Pulmonary artery endothelial cell (primary cell): ENCODE data around the gene PRTFDC1. TPM values are rescaled to one million over a fixed set of nuclear protein-coding genes. Genes with fewer than 3 reads are reported as not detected.
A peak's percentile ranks its signal among the peaks of the same experiment; 100 is the strongest.
"Not testable (repeated sequence)": the region's sequence is repeated elsewhere in the genome, so short reads cannot be mapped to it uniquely, and the experiment has no call there.

Experiments
- DNase-seq: peaks from one replicate; pipeline ENCODE4 v3.0.0-alpha.2; 2011; ENCODE audit warnings: low read depth, low spot score
- total RNA-seq: library from RNA; depleted of rRNA; stranded (reverse); fragments of >200 nt; gene quantifications from 2 replicates; pipeline ENCODE4 v1.2.3, GENCODE V29; 2014

The PRTFDC1 gene
- total RNA-seq, 1 donor from 2014 or later = 6.7 TPM

DNA sequence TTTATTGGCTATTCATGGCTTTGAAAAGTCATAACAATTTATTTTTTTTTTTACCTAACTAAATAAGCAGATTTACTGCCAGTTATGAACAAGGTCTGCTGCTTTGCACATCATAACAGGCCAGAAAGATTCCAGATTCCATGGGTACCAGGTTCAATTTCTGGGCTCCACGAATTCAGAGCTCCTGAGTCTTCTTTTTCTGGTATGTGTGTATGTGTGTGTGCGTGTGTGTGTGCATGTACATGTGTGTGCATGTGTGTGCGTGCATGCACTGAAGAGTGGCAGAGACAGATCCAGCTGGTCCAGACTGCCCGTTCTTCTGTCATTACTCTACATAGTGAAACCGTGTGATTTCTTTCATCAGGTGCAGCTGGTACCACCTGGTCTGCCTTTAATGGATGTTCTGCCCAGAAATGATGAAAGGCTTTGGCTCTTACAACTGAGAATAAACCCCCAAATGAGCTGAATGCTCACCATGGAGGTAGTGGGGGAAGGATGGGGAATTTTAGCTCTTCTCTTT lies 14.6 kb upstream of the PRTFDC1 start:
- DNase-seq = no peak

DNA sequence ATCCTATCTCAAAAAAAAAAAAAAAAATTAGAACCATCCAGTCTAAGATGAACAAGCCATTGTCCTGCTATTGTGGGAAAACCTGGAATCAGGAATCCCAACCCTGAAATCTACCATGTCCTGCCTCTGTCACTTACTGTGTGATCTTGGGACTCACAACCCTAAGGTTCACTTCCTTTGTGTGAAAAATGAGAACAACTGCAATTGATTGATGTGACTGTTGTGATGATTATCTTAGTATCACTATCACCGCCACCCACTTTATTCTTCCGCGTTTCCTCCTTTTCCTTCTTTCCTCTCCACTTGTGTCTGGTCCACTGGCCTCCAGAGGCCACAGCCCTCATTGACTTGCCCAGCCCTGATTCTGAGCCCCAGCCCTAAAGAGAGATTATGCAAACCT lies 12.6 kb upstream of the PRTFDC1 start:
- DNase-seq = no peak

DNA sequence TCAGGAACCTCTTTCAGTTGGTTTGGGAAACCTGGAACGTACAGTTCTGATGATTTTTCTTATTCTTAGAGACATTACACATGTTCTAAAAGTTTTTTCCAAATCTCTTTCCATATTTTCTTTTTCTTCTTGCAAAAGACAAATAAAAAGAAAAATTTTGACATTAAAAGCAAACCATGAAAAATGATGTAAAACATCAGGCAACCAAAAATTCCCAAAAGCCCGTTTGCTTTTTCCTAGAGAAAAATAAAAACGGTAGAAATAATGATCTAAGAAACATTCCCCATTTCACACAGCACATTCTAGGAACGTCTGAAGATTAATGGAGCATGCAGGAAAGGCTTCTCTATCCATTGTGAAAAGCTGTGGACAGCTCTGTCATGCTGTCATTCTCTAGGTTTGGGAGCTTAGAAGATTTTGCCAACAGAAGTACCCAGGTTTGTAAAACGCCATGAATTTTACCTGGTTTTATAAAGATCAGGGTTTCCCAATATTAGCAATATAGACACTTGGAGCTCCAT lies 11.2 kb upstream of the PRTFDC1 start:
- DNase-seq = no peak

DNA sequence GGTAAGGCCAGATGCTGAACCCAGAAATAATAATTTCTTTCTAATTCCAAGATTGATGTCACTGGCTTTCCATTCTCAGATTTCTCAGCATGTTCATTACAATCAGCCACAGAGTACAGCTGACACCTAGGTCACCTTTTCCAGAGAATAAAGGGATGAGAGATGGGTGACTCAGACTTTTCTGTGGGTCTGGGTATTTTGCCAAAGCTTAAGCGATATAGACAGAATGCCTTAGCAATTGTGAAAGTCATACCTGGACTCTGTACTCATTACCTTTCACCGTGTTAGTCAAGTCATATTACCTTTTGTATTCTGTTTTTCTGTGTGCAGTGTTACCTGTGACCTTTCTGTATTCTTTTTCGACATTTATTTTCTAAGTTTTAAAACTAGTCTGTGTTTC lies 10.6 kb upstream of the PRTFDC1 start:
- no peak for DNase-seq

DNA sequence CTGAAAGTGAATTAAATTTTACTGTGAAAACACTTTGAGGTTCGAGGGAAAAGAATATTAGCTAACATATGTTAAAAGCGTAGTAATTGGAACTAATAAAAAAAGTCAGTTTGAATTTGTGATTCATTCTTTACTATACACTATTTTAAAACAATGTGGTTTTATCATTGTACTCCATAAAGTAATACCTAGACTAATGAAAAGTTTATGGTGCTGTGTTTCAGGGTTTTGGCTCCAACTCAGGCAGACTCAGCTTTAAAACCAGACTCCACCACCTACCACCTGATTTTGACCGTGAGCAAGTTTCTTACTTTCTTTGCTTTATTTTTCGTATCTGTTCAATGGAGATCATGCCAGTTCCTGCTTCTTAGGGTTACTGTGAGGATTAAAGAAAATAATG lies 9.2 kb upstream of the PRTFDC1 start:
- DNase-seq = no peak

DNA sequence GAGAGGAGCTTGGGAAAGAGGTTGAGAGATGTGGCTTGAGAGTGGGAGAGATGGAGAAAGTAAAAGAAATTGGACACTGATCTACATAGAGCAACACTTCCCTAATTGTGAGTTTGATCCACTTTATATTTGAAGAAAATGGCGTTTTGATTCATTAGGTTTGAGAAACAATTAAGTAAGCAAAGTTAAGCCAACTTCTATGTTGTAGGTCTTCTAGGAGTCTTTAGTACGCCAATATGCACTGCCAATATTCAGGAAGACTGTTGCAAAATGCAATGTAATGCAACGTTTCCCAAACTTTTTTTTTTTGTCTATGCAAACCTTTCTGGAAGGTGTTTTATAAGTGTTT lies 7.0 kb upstream of the PRTFDC1 start:
- DNase-seq = no peak

DNA sequence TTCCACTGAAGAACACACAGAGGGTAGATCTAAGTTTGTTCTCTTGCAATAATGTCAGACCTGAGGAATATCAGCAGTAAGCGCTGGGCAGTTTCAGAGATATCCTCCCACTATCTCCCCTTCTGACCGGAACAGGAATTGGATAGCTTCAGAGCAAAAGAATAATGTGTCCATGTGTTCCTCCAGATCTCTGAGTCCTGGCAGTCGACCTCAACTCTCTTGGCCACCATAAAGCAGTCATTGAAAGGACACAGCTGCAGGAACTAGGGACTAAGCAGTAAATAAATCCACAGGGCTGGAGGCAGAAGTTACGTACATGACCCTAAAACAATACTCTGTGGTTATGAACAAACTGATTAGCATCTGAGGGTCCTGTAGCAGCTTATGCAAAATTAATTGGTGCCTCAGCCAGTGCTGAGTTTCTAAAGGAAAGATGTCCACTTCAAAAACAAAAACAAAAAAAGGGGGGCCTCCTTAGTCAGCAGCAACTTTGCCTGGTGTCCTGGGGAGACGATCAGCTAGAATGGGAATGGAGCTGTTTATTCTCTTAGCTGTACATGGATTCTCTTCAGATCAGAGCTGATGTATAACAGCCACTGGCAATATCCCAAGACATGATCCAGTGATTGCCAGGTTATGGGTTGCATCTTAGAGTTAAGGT lies 6.4 kb upstream of the PRTFDC1 start:
- DNase-seq = peak; percentile 20

DNA sequence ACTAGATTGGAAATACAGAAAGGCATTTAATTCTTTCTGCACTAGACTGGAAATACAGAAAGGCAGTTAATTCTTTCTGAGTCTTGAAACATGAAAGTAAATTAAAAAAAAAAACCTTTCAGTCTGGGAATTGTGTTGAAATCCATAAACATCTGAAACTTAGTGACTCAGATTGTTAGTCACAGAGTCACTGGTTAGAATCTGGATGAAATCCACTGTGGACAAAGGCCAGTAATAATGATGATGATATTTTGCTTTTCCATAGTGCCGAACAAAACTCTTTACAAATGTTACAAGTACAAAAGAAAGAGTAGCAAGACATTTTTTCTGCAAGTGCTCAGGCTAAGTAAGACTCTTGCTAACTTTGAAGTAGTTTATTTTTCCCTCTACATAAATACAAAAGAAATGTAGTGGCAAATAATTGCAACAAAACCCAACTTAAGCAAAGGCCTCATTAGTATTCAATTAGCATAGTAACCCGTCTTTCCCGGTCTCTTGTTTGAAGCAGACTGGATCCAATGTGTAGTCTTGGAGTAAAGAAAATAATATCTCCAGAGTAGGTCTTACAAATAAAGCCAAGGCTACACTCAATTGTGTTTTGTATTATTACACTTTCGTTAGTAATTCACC lies 5.8 kb upstream of the PRTFDC1 start:
- DNase-seq = peak; percentile 39

DNA sequence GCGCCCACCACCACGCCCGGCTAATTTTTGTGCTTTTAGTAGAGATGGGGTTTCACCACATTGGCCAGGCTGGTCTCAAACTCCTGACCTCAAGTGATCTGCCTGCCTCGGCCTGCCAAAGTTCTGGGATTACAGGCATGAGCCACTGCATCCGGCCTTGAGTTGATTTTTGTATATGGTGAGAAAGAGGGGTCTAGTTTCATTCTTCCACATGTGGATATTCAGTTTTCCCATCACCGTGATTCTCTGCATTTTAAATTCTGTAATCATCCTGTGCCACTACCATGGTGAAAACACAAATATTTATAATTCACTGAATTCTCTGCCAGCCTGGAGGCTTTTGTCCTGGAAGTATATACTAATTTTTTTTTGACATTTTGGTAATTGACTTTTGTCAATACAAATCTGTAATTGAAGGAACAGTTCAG lies 5.2 kb upstream of the PRTFDC1 start:
- not testable (repeated sequence) for DNase-seq

DNA sequence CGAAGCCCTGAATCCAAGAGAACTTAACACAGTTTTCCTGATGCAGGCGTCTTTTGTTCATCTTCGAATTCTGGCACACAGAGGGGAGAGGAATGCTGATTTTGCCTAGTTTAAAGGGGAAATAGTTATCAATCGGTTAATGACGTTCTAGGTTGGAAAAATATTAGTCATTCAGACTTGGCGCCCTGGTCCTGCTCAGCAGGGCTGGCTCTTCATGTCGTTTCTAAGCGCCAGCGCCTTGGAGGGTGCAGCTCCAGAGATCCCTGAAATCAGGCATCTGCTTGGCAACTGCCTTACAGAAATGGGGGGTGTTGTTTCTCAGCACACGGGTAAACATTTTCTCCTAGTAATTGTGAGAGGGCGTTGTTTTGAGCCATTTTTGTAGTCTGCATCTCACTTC lies 1.3 kb upstream of the PRTFDC1 start:
- no peak for DNase-seq

DNA sequence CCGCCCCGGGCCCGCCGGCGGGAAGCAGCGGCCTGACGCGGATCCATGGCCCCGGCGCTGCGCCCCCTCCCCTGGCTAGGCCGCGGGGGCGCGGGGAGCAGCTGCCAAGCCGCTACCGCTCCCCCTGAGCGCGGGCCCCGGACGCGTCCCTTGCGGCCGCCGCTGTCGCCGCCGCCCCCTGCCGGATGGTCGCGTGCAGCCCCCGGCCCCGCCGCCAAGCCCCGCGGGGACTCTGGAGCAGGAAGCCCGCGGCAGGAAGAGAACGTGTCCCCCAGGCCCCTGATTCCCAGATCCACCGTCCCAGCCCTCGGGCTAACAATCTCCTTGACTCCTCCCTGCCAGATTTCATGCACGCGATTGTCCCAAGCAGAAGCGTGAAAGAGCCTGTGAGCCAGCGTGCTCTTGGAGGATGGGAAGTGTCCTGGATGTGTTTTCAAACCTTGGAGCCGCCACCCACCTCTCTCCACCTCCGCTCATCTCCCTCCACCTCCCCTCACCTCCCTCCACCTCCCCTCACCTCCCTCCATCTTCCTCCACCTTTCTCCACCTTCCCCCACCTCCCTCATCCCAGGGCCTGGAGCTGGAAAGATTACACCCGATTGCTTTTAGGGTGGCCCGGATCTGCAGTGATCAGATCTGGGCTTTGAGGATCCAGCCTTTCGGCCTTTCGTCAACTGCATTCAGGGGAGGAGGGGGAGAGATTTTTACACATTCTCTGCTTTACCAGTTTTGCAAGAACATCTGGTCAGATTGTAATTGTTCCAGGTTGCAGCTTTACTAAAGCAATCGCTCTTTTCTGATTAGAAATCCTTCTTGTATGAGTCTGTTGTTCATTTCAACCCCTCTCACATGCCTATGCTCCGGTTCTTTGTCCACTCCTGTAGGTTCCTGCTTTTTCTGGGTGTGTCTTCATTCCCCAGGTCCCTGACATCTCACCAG lies 570 bp upstream of the PRTFDC1 start:
- DNase-seq = no peak

DNA sequence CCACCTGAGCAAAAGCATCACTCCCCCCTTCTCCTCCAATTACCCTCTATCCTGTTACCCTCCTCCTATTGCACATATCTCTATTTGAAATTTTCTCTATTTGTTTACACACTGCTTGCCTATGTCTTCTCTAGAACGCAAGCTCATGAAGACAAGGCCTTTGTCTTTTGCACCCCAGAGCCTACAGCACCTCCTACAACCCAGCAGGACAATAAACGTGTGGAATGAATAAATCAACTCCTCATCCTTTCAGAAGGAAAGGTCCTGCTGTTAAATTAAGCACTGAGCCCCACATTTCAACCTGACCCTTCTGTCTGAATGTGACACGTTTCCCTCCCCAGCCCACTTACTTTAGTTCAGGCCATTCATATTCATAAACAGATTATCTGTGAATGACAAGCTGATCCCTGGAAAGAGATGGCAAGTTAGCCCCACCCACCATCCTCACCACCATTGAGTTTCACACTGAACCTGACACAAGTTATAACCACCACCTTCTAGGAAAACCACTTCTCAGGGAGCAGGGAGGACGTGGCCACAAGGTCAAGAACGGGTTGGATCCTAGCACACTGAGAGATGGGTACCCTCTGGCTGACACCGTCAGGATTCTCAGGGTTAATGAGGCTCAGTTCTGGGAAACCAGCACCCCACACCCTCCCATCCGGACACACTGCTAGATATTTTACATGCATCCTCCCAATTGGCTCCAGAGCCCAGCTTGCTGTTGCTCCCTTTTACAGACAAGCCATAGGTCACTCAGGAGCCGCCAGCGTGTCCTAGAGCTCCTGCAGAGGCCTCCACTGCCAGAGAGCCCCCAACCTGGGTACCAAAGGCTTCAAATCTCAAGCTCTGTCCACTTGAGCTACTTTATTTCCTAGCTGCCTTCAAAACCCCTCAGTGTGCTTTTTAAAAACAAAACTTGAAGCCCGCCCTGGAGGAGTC lies 934 bp downstream of the PRTFDC1 start:
- DNase-seq = no peak

DNA sequence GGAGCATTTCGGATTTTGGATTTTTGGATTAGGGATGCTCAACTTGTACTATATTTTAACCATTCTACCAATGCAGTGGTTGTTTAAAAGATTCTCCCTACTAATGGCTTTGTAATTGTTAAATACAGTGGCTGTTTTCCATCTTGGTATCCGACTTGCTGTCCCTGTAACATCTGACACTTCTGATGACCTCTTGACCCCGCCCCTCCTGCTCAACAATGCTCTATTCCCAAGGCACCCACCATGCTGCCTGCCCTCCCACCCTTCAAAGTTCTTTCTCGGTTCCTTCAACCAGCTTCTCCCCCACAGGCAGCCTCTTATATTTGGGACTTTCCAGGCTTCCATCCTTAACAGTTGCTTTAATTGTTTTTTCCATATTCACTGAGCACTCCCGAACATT lies 2.0 kb downstream of the PRTFDC1 start:
- DNase-seq = no peak

DNA sequence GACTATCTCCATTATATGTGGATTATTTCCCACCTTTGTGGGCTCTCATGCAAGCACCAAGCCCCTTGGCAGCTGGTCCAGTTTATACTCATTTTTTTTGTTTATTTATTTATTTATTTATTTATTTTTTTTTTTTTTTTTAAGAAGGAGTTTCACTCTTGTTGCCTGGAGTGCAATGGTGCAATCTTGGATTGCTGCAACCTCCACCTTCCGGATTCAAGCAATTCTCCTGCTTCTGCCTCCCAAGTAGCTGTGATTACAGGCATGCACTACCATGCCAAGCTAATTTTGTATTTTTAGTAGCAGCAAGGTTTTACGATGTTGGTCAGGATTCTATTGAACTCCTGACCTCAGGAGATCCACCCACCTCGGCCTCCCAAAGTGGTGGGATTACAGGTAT lies 2.8 kb downstream of the PRTFDC1 start:
- DNase-seq = no peak

DNA sequence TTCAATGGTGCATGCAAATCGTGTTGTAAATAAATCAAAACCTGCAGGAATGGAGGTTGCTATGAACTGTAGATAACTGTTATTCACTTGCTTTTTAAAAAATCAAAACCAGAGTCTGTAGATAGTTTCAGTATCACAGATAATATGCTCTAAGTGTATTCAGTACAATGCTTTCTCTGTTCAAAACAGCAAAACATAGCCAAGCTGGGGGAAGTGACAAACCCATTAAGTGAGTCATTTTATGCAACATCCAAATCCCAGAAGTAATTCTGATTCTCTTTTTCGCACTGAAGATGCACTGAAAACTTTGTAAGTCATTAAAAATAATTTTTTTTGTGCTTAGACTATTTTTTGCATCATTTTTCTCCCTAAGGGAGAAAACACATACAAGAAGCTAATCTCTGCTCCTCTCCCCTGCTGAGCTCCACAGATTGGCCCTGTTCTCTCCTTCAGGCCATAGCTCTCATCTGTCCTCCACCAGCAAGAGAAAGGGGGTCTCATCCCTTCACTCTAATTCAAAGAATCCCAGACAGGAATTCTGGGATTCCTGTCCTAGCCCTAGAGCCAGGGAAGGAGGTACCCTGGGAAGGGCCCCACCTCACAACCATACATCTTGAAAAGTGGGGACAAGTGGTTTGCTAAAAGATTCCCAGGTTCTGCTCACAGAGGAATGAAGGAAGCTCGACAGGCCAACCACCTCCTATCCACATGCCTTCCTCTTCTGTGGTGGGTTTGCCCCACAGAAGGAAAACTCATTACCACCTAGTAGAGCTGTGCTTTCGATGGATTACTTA lies 4.9 kb downstream of the PRTFDC1 start:
- DNase-seq = no peak

DNA sequence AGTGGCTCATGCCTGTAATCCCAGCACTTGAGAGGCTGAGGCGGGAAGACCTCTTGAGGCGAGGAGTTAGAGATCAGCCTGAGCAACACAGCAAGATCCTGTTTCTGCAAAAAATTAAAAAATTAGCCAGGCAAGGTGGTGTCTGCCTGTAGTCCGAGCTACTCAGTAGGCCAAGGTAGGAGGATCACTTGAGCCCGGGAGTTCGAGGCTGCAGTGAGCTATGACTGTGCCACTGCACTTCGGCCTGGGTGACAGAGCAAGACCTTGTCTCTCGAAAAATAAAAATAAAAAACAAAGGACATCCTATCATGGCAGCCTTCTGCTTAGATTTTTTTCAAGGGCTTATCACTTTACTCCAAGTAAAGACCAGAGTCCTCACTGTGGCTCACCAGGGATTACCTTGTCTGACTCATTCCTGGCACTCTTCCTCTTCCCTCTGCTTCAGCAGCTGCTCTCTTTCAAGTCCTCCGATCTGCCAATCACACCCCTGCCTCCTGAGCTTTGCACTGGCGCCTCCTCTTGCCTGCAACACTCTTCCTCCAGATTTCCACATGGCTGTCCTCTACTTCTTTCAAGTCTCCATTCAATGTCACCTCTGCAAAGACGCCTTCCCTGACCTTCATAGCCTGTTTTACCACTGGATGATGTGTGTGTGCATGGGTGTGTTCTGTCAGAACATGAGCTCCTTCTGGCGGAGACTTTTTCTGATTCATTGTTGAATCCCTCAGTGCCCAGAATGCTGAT lies 7.7 kb downstream of the PRTFDC1 start:
- DNase-seq = no peak

DNA sequence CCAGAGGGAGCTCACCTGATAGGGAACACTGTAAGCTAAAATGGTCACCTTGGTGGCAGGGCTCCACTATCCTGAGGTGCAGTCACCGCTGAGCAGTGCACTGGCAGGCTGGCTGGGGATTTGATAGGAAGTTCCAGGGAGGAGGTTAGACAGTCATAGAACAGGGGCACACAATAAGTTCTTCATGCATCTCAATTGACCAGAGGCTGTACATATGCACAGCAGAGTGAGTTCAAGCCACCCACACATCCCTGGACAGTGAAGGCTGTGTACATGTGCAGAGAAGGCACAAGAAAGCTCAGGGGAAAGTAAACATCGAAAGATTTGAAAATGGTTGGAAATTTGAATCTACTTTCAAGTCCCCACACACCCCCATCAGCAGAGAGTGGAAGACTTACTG lies 13.9 kb downstream of the PRTFDC1 start:
- DNase-seq = no peak

DNA sequence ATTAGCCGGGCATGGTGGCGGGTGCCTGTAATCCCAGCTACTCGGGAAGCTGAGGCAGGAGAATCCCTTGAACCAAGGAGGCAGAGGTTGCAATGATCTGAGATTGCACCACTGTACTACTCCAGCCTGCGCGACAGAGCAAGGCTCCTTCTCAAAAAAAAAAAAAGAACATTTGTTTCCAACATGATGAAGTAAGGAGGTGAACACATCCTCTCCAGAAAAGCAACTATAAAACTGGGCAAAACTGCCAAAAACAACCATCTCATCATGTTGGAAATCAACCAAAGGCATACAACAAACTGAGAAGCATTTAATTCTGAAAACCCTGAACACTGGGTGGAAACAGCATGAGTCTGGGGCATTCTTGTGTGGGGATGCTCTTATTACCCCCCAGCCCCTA lies 14.3 kb downstream of the PRTFDC1 start:
- DNase-seq = no peak
